ENCODE data around the gene CCDC85B.

- TF ChIP-seq POLR2A (IDR thresholded peaks at IDR 0.05) (no peak), CTCF (IDR thresholded peaks at IDR 0.05 in 8 of 11, conservative IDR thresholded peaks at IDR 0.05 in 3 of 11) (no peak), POLR2AphosphoS5 (IDR thresholded peaks at IDR 0.05) (peak in 1 of 3 donors; percentile 14)
Observed at GRCh38 chr11:65865550-65866172, 24.8 kb upstream of the CCDC85B start.

Data from spleen (tissue), 7 donors.